DMS153 treated with DMSO at 0.1 percent for 48 hours (cell line): ENCODE measurements around the gene PLSCR3.

Experiments used
- DNase-seq: peaks from one replicate; lab custom pipeline; 2025; ENCODE audit not compliant: unreplicated experiment; lab: John Stamatoyannopoulos, UW

Gene PLSCR3

GRCh38 chr17:7407082-7407481, 12.8 kb upstream of the PLSCR3 start:
- no peak for DNase-seq

- no peak for DNase-seq
Measured at GRCh38 chr17:7406235-7406825, 12.0 kb upstream of the PLSCR3 start.

GRCh38 chr17:7405350-7406234, 11.3 kb upstream of the PLSCR3 start:
- no peak for DNase-seq

GRCh38 chr17:7404737-7405349, 10.5 kb upstream of the PLSCR3 start:
- DNase-seq, result no peak

DNA sequence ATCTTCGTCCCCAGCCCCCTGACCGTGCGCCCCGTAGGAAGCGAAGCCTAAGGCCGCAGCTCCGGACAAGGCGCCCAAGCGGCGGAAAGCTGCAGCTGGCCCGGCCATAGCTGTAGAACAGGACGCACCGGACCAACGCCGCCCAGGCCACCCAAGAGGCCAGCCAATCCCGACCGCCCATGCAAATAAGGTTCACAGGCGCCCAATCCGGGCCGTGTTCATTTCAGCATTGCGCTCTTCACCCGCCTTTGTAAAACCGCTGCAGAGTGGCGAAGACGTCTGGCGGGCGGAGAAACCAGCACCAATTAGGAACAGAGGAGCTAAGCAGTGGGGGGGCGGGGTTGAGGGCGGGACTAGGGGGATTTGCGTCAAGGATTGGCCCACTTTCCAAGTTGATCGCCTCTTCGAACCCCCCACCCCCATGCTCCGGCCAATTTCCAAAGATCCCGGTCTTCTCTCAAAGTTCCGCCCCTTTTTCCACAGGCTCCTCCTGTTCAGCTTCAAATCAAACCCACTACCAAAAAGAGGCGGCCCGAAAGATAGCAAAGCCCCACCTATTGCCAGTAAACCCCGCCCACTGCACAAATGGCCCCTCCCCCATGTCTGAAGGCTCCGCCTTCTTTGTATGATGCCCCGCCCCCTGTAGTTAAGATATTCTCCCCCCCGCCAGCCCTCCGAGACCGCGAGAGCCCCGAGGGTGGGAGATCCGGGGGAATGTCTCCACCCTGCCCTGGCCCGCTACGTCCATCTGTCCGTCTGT, 9.8 kb upstream of the PLSCR3 start, which contains the start of gene TMEM256:
TMEM256 (minus strand) TSS at position 121 of the 760 bp plus-strand sequence; CDS start at position 108, 13 bp downstream.
- peak; percentile 78 for DNase-seq

DNA sequence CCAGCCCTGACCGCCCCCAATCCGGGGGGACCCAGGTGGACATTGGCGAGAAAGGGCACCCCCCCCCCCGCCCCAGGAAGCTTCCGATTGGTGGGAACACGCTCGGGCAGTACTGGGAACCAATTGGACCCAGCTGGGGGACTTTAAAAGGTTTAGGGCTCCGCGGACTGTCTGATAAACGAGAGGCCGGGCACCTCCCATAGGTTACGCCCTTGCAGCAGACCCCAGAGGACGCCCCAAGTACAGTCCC, 9.3 kb upstream of the PLSCR3 start:
- DNase-seq, result no peak

GRCh38 chr17:7403043-7403726, 8.9 kb upstream of the PLSCR3 start:
- no peak for DNase-seq

- DNase-seq, result no peak
Measured at GRCh38 chr17:7398612-7399011, 4.3 kb upstream of the PLSCR3 start.

DNA sequence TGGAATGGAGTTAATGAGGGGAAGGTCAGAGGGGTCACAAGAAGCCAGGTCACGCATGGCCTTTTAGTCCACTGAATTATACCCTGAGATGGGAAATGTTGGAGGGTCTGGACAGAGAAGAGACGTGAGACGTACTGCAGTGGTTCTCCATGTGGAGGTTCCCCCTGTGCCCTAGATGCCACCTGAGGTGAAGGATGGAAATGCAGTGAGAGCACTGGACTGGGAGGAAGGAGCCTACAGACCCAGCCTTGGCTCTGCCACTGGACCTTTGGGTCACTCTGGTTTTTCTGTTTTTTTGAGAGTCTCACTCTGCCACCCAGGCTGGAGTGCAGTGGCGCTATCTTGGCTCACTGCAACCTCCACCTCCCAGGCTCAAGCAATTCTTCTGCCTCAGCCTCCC, 1.8 kb upstream of the PLSCR3 start:
- no peak for DNase-seq

DNA sequence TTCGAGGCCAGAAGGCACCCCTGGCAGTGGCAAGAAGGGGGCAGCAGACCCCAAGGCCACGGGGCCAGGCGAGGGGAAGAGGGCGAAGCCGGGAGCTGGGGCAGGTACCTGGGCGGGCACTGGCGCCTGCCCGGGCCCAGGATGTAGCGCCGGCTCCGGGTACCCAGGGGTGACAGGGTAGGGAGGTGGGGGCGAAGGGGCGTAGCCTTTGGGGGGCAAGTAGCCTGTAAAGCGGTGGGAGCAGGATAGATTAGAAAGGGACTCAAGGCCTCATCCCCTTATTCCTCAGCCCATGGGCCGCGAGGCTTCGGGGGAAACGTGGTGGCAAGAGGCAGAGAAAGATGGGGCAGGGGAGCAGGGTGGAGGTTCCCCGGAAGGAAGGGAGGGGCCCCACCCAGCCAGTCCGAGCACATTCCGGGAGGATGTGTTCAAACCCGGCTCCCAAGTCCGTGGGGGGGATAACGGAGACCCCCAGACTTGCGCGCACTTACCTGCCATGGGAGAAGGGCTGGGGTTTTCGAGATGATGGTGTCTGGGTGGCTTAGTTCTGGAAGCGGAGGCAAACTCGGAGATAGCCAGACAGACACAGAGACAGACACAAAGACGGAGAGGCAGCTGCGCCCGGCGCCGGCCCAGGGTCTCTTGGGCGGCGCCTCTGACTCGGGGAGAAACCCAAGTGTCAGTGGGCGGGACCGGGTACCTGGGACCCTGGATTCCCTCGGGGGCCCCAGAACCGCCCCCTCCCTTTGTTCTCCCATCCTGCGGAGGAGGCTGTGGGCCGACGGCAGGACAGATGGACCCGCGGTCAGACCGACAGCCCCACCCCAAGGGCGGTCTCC, 493 bp downstream of the PLSCR3 start:
- DNase-seq, result no peak

- no peak for DNase-seq
Measured at GRCh38 chr17:7392696-7393612, 1.4 kb downstream of the PLSCR3 start.

GRCh38 chr17:7391307-7391706, 3.0 kb downstream of the PLSCR3 start:
- no peak for DNase-seq

DNA sequence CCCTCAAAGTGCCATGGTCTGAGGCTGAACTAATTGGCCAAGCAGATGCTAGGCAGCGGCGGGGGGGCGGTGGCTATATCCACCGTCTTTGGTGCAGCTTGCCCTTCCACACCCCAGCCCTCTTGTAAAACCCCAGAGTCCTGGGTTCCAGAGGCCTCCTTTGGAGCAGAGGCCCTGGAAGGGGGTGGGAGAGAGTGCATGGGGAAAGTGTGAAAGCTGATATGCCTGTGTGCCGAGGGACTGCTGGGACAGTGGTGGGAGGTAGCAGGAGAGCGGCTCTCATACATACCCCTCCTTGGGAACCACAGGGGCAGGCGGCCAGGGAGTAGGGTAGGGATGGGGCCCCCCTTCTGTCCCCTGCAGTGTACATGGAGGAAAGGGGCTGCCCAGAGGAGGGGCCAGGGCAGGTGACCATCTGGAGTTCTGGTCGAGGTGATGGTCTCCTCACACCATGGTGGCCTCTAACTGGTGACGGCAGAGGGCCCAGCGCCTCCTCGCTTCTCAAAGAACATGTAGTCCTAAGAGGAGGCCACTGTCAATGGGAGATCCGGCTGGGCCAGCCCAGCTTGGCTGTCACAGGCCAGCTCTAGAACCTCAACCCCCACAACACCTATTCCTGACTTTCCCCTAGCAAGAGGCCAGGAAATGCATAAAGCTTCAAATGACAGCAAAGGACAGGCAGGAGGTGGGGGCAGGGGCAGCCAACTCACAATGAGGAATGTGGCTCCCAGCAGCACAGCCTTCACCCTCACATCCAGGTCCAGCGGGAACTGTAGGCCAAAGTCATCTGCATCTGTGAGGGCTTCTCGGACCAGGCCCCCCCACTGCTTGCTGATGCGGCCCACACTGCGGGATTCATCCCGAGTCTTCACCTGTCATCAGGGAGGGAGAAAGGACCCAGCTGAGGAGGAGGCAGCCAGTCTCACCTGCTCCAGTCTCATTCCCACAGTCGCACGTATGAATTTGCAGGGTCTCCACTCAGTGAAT, 4.1 kb downstream of the PLSCR3 start:
- DNase-seq, result no peak

DNA sequence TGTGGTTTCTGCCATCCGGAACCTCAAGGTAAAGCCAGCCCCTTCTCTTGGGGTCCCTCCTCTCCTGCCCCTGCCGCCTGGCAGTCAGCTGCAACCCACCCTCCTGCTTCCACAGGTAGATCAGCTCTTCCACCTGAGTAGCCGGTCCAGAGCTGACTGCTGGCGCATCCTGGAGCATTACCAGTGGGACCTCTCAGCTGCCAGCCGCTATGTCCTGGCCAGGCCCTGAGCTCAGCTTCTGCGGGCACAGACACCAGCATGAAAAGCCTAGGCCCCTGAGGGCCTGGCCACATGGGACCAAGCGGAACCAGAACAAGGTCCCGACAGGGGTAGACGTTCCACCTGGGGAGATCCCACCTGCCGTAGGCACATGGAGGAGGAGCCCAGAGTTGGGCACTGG, 5.5 kb downstream of the PLSCR3 start:
- DNase-seq, result no peak

GRCh38 chr17:7384489-7385081, 9.7 kb downstream of the PLSCR3 start:
- DNase-seq, result no peak

DNA sequence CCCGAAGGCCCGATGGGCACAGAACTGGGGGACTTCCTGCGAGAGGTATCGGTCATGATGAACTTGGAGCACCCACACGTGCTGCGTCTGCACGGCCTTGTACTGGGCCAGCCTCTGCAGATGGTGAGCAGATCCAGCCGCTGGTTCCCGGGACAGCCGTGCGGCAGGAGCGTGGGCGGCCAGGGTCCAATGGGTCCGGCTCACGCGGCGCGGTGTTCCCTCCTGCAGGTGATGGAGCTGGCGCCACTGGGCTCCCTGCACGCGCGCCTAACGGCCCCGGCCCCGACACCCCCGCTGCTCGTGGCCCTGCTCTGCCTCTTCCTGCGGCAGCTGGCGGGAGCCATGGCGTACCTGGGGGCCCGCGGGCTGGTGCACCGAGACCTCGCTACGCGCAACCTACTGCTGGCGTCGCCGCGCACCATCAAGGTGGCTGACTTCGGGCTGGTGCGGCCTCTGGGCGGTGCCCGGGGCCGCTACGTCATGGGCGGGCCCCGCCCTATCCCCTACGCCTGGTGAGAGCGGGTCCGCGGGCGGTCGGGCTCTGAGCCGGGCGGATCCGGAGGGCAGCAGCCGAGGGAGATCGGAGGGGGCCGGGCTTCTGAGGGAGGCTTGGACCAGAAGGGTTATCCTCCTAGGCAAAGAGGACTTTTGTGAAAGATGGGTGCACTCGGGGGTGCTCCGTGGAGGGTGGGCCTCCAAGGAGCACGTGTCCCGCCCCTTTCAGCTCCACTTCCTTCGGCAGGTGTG, 10.4 kb downstream of the PLSCR3 start:
- no peak for DNase-seq

DNA sequence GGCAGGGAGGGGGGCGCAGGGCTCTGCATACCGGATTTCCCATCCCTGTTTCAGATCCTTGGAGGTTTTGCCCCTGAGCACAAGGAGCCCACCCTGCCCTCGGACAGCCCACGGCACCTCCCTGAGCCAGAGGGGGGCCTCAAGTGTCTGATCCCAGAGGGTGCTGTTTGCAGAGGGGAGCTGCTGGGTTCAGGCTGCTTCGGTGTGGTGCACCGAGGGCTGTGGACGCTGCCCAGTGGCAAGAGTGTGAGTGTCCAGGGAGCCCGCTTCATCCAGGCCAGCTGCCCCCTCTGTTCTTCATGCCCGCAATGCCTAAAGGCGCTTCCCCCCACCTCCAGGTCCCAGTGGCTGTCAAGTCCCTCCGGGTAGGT, 11.0 kb downstream of the PLSCR3 start:
- DNase-seq, result no peak
